ENCODE measurements around the gene CHADL. TPM values are rescaled to one million over a fixed set of nuclear protein-coding genes. Genes with fewer than 3 reads are reported as not detected.

Gene CHADL
- total RNA-seq, 1 donor from 2014 or later, result 3.2 TPM

- TF ChIP-seq, protein P1, sequence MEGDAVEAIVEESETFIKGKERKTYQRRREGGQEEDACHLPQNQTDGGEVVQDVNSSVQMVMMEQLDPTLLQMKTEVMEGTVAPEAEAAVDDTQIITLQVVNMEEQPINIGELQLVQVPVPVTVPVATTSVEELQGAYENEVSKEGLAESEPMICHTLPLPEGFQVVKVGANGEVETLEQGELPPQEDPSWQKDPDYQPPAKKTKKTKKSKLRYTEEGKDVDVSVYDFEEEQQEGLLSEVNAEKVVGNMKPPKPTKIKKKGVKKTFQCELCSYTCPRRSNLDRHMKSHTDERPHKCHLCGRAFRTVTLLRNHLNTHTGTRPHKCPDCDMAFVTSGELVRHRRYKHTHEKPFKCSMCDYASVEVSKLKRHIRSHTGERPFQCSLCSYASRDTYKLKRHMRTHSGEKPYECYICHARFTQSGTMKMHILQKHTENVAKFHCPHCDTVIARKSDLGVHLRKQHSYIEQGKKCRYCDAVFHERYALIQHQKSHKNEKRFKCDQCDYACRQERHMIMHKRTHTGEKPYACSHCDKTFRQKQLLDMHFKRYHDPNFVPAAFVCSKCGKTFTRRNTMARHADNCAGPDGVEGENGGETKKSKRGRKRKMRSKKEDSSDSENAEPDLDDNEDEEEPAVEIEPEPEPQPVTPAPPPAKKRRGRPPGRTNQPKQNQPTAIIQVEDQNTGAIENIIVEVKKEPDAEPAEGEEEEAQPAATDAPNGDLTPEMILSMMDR (IDR thresholded peaks at IDR 0.05; ENCODE audit: unreplicated experiment), result no peak
- Mint-ChIP-seq H3K36me3 (peaks cover 29% of the 10 kb centered on the region), H3K9me3 (no peaks in the 10 kb centered on the region), H3K27ac (no peak overlapping the region), H3K27me3 (ENCODE audit: low read depth) (no peaks in the 10 kb centered on the region), H3K4me3 (no peak overlapping the region), H3K4me1 (no peaks in the 10 kb centered on the region)
- no peak for DNase-seq (ENCODE audit: low spot score in 2 of 2, unreplicated experiment in 2 of 2)
These were observed 17.8 kb downstream of the CHADL start for GRCh38 chr22:41222846-41223507.

DNA sequence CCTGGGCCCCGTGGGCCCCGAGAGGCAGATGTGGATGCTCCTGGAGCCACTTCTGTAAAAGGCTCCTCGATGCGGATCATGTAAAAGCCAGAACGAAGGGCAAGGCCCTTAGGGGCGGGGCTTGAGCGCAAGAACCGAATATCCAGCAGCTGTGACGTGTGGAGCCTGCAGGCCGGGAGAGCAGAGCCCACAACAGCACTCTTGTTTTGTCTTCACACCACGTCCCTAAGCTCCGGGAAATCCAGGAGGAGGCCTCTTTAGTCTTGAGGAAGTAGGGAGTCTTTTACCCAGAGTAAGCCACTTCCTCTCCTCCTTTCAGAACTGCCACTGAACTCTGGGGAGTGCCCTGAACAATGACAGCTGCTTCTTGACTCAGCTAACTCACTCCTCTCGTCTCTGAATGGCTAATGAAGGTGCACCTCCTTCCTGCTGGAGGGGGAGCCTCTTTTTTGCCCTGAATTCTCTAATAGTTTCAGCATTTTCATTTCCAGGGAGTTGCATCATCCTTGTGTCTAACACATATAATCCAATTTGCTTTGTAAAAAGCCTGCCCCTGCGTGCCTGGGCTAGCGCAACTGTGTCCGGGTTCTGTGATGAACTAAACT, 23.1 kb downstream of the CHADL start:
- TF ChIP-seq, protein P1 (IDR thresholded peaks at IDR 0.05; ENCODE audit: unreplicated experiment), result no peak
- no peak for DNase-seq (ENCODE audit: low spot score in 2 of 2, unreplicated experiment in 2 of 2)
- peaks cover 16% of the 10 kb centered on the region for H3K9me3 Mint-ChIP-seq
- peak overlapping the region; percentile 88 for H3K27ac Mint-ChIP-seq
- H3K4me3 Mint-ChIP-seq, result no peak overlapping the region
- peaks cover 54% of the 10 kb centered on the region for H3K36me3 Mint-ChIP-seq
- peaks cover 8% of the 10 kb centered on the region for H3K4me1 Mint-ChIP-seq
- H3K27me3 Mint-ChIP-seq (ENCODE audit: low read depth), result no peaks in the 10 kb centered on the region

DNA sequence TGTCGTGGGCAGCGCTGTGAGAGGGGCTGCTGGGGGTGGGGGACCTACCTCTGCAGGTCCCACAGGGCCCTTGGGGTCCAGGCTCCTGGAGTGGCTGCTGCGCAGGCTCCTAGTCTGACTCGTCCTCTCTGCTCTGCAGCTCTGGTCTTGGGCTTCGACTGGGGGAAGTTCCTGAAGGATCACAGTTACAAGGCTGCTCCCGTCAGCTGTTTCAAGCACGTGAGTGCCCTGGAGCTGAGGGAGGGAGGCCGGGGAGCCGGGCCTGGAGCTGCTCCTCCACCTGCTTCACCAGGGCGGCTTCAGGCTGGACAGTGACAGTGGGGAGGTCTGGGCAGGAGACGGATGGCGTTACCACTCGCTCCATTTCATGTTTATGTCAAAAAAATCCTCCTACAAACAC, 23.7 kb downstream of the CHADL start:
- Mint-ChIP-seq H3K4me3 (no peak overlapping the region), H3K4me1 (peaks cover 8% of the 10 kb centered on the region), H3K36me3 (peaks cover 56% of the 10 kb centered on the region), H3K9me3 (peaks cover 16% of the 10 kb centered on the region), H3K27ac (peak overlapping the region; percentile 88), H3K27me3 (ENCODE audit: low read depth) (no peaks in the 10 kb centered on the region)
- DNase-seq (ENCODE audit: low spot score in 2 of 2, unreplicated experiment in 2 of 2), result no peak
- TF ChIP-seq, protein P1 (IDR thresholded peaks at IDR 0.05; ENCODE audit: unreplicated experiment), result no peak

GRCh38 chr22:41215926-41216325, 24.8 kb downstream of the CHADL start:
- H3K9me3 Mint-ChIP-seq, result peaks cover 16% of the 10 kb centered on the region
- H3K27ac Mint-ChIP-seq, result no peak overlapping the region
- no peak overlapping the region for H3K4me3 Mint-ChIP-seq
- H3K27me3 Mint-ChIP-seq (ENCODE audit: low read depth), result no peaks in the 10 kb centered on the region
- no peak for DNase-seq (ENCODE audit: low spot score in 2 of 2, unreplicated experiment in 2 of 2)
- H3K4me1 Mint-ChIP-seq, result peaks cover 8% of the 10 kb centered on the region
- H3K36me3 Mint-ChIP-seq, result peaks cover 54% of the 10 kb centered on the region
- TF ChIP-seq, protein P1 (IDR thresholded peaks at IDR 0.05; ENCODE audit: unreplicated experiment), result no peak

DNA sequence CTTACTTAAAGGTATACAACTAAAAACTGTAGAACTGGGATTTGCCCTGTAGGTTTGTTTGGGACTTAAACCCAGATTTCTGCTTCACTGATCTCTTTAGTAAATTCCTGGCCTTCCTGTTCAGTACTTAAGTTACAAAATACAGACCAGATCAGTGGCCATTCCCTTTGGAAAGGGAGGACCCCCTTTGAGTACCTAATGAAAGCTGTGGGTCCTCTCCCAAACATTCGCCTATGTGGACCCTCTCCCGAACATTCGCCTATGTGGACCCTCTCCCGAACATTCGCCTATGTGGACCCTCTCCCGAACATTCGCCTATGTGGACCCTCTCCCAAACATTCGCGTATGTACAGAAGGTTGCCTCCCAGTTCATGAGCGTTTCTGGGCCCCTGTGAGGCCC, 25.3 kb downstream of the CHADL start:
- TF ChIP-seq, protein P1 (IDR thresholded peaks at IDR 0.05; ENCODE audit: unreplicated experiment), result no peak
- Mint-ChIP-seq H3K36me3 (peaks cover 56% of the 10 kb centered on the region), H3K27ac (no peak overlapping the region), H3K9me3 (peaks cover 16% of the 10 kb centered on the region), H3K4me1 (peaks cover 8% of the 10 kb centered on the region), H3K27me3 (ENCODE audit: low read depth) (no peaks in the 10 kb centered on the region), H3K4me3 (no peak overlapping the region)
- DNase-seq (ENCODE audit: low spot score in 2 of 2, unreplicated experiment in 2 of 2), result no peak

Measured in mesothelial cell of epicardium (in vitro differentiated cells).